ENCODE results near the gene MYLK.

The MYLK gene

DNA sequence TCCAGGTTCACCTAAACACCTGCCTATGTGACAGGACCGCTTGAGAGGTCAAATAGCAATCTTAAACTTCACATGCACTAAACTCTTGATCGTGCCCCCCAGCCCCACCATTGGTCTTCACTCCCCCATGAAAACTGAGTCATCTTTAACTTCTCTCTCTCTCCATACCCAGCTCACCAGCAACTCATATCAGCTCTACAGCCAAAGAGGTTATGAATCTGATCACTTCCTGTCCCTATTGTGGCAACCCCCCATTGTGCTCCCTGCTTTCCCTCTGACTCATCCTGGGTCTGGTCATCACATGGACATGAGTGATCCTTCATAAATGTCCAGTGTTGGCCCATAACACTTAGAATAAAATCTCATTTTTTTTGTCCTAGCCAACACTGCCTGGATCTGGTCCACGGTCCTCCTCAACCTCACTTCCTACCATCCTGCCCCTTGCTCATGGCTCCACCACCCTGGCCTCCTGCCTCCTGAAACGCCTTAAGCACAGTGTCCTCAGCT is 195.8 kb downstream of the MYLK start:
- no peak overlapping the region for H3K9ac ChIP-seq (ENCODE audit: low read depth, low read length)

DNA sequence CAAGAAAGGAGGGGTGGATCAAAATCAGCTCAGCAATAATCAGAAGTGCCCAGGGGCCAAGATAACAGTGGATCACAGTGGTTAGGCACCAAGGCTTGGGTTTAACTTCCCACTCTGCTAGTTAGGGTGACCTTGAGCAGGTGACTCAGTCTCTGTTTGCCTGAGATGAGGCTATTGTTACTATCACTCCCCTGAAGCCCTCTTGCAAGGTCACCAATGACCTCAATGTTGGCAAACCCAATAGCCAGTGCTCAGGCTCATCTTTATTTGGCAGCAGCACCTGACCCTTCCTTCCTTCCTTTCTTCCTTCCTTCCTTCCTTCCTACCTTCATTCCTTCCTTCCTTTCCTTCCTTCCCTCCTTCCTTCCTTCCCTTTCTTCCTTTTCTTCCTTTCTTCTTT is 196.8 kb downstream of the MYLK start:
- Histone ChIP-seq H3K27me3 (ENCODE audit: insufficient read depth, low read length) (no peaks in the 10 kb centered on the region), H3K9ac (ENCODE audit: low read depth, low read length) (no peak overlapping the region), H3K4me3 (ENCODE audit: low read length) (no peak overlapping the region), H3K36me3 (ENCODE audit: insufficient read depth, low read depth, low read length) (no peaks in the 10 kb centered on the region), H3K27ac (ENCODE audit: low read length) (no peak overlapping the region), H3K9me3 (ENCODE audit: insufficient read depth, low read depth, low read length) (no peaks in the 10 kb centered on the region), H3K4me1 (ENCODE audit: insufficient read depth, low read length) (no peaks in the 10 kb centered on the region)

More for the DNA sequence above, 195.8 kb downstream of the MYLK start:
- no peak overlapping the region for H3K4me3 ChIP-seq (ENCODE audit: low read length)
- no peaks in the 10 kb centered on the region for H3K36me3 ChIP-seq (ENCODE audit: insufficient read depth, low read depth, low read length)
- no peaks in the 10 kb centered on the region for H3K27me3 ChIP-seq (ENCODE audit: insufficient read depth, low read length)
- no peaks in the 10 kb centered on the region for H3K9me3 ChIP-seq (ENCODE audit: insufficient read depth, low read depth, low read length)
- no peaks in the 10 kb centered on the region for H3K4me1 ChIP-seq (ENCODE audit: insufficient read depth, low read length)
- H3K27ac ChIP-seq (ENCODE audit: low read length), result no peak overlapping the region

DNA sequence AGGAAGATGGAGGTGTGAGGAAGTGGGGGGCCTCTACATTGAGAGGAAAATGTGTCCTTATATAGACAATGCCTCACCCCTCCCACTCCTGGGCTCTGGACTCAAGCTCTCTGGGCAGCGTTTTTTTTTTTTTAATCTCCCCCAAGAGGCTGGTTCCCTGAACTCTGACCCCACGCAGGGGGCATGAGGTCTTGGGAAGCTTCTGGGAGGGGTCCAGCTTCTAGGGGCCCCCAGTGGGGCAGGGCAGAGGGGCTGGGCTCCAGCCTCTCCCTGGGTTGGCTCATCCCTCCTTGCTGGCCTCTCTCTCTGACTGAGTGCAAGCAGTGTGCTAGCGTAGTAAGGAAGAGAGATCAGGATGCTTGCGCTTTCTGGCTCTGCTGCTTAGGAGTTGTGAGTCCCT is 197.9 kb downstream of the MYLK start:
- Histone ChIP-seq H3K27ac (ENCODE audit: low read length) (no peak overlapping the region), H3K9ac (ENCODE audit: low read depth, low read length) (no peak overlapping the region), H3K4me3 (ENCODE audit: low read length) (no peak overlapping the region), H3K4me1 (ENCODE audit: insufficient read depth, low read length) (no peaks in the 10 kb centered on the region), H3K36me3 (ENCODE audit: insufficient read depth, low read depth, low read length) (no peaks in the 10 kb centered on the region), H3K27me3 (ENCODE audit: insufficient read depth, low read length) (no peaks in the 10 kb centered on the region), H3K9me3 (ENCODE audit: insufficient read depth, low read depth, low read length) (no peaks in the 10 kb centered on the region)

GRCh38 chr3:123685780-123686179 is 198.4 kb downstream of the MYLK start:
- no peak overlapping the region for H3K9ac ChIP-seq (ENCODE audit: low read depth, low read length)
- H3K4me3 ChIP-seq (ENCODE audit: low read length), result no peak overlapping the region
- H3K36me3 ChIP-seq (ENCODE audit: insufficient read depth, low read depth, low read length), result no peaks in the 10 kb centered on the region
- no peaks in the 10 kb centered on the region for H3K9me3 ChIP-seq (ENCODE audit: insufficient read depth, low read depth, low read length)
- H3K27ac ChIP-seq (ENCODE audit: low read length), result no peak overlapping the region
- H3K27me3 ChIP-seq (ENCODE audit: insufficient read depth, low read length), result no peaks in the 10 kb centered on the region
- no peaks in the 10 kb centered on the region for H3K4me1 ChIP-seq (ENCODE audit: insufficient read depth, low read length)

- no peaks in the 10 kb centered on the region for H3K4me1 ChIP-seq (ENCODE audit: insufficient read depth, low read length)
- H3K27me3 ChIP-seq (ENCODE audit: insufficient read depth, low read length), result no peaks in the 10 kb centered on the region
- no peaks in the 10 kb centered on the region for H3K36me3 ChIP-seq (ENCODE audit: insufficient read depth, low read depth, low read length)
- H3K9ac ChIP-seq (ENCODE audit: low read depth, low read length), result no peak overlapping the region
- no peak overlapping the region for H3K27ac ChIP-seq (ENCODE audit: low read length)
- no peaks in the 10 kb centered on the region for H3K9me3 ChIP-seq (ENCODE audit: insufficient read depth, low read depth, low read length)
- H3K4me3 ChIP-seq (ENCODE audit: low read length), result no peak overlapping the region
Measured at GRCh38 chr3:123684636-123685035, 199.5 kb downstream of the MYLK start.

GRCh38 chr3:123684209-123684608 is 199.9 kb downstream of the MYLK start:
- Histone ChIP-seq H3K9me3 (ENCODE audit: insufficient read depth, low read depth, low read length) (no peaks in the 10 kb centered on the region), H3K4me3 (ENCODE audit: low read length) (no peak overlapping the region), H3K4me1 (ENCODE audit: insufficient read depth, low read length) (no peaks in the 10 kb centered on the region), H3K27ac (ENCODE audit: low read length) (no peak overlapping the region), H3K36me3 (ENCODE audit: insufficient read depth, low read depth, low read length) (no peaks in the 10 kb centered on the region), H3K9ac (ENCODE audit: low read depth, low read length) (no peak overlapping the region), H3K27me3 (ENCODE audit: insufficient read depth, low read length) (no peaks in the 10 kb centered on the region)

DNA sequence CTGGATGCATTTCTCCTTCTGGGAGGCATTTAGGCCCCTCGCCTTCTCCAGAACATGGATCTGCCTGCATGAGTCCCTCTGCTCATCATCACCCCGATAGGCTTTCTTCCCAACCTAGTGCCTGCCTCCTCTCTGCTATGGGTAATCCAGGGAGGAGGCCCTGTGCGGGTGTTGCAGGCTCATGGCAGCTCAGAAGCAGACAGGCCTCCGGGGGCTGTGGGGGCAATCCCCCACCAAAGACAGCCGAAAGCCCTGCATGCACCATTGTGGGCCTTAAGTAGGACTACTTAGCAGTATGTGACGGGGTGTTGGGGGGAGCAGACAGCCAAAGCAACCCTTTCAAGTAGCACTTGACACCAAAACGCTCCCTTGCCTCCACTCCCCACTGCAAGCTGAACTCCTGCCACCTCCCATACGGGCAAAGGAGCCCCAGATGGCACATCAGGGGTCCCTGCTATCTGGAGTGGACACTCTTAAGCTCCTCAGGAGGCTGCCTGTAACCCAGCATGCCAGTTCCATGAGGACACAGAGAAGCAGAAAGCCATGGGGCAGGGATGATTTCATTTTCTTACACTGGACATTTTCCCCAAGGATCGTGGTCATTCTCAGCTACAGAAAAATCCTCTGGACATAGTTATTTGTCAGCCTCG is 200.5 kb downstream of the MYLK start:
- Histone ChIP-seq H3K27me3 (ENCODE audit: insufficient read depth, low read length) (no peaks in the 10 kb centered on the region), H3K27ac (ENCODE audit: low read length) (no peak overlapping the region), H3K9ac (ENCODE audit: low read depth, low read length) (no peak overlapping the region), H3K4me3 (ENCODE audit: low read length) (no peak overlapping the region), H3K9me3 (ENCODE audit: insufficient read depth, low read depth, low read length) (no peaks in the 10 kb centered on the region), H3K4me1 (ENCODE audit: insufficient read depth, low read length) (no peaks in the 10 kb centered on the region), H3K36me3 (ENCODE audit: insufficient read depth, low read depth, low read length) (no peaks in the 10 kb centered on the region)

- H3K4me1 ChIP-seq (ENCODE audit: insufficient read depth, low read length), result no peaks in the 10 kb centered on the region
- H3K27me3 ChIP-seq (ENCODE audit: insufficient read depth, low read length), result no peaks in the 10 kb centered on the region
- no peak overlapping the region for H3K9ac ChIP-seq (ENCODE audit: low read depth, low read length)
- H3K4me3 ChIP-seq (ENCODE audit: low read length), result no peak overlapping the region
- no peaks in the 10 kb centered on the region for H3K36me3 ChIP-seq (ENCODE audit: insufficient read depth, low read depth, low read length)
- H3K27ac ChIP-seq (ENCODE audit: low read length), result no peak overlapping the region
- no peaks in the 10 kb centered on the region for H3K9me3 ChIP-seq (ENCODE audit: insufficient read depth, low read depth, low read length)
Measured at GRCh38 chr3:123682781-123683504, 201.2 kb downstream of the MYLK start.

DNA sequence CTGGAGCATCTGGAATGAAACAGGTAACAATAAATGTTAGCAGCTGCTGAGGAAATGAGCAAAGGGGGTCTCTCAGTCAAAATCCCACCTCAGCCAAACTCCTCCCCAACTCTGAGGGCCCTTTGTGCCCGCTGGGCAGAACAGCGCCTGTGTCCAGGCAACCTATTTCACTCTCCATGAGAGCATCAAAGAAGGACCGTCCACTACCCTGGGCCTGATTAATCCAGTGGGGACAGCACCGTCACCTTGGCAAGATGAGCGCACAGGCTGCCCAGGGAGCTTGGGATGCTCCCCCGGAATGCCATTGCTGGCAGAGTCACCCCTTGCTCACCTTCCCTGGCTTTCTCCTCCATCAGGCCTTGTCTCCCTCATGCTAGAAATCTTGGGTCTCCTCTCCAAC is 201.8 kb downstream of the MYLK start:
- H3K9ac ChIP-seq (ENCODE audit: low read depth, low read length), result no peak overlapping the region
- no peaks in the 10 kb centered on the region for H3K36me3 ChIP-seq (ENCODE audit: insufficient read depth, low read depth, low read length)
- no peak overlapping the region for H3K4me3 ChIP-seq (ENCODE audit: low read length)
- no peaks in the 10 kb centered on the region for H3K4me1 ChIP-seq (ENCODE audit: insufficient read depth, low read length)
- H3K27me3 ChIP-seq (ENCODE audit: insufficient read depth, low read length), result no peaks in the 10 kb centered on the region
- H3K9me3 ChIP-seq (ENCODE audit: insufficient read depth, low read depth, low read length), result no peaks in the 10 kb centered on the region
- no peak overlapping the region for H3K27ac ChIP-seq (ENCODE audit: low read length)

GRCh38 chr3:123679712-123680386 is 204.3 kb downstream of the MYLK start:
- no peaks in the 10 kb centered on the region for H3K4me1 ChIP-seq (ENCODE audit: insufficient read depth, low read length)
- H3K27ac ChIP-seq (ENCODE audit: low read length), result no peak overlapping the region
- H3K9me3 ChIP-seq (ENCODE audit: insufficient read depth, low read depth, low read length), result no peaks in the 10 kb centered on the region
- H3K27me3 ChIP-seq (ENCODE audit: insufficient read depth, low read length), result no peaks in the 10 kb centered on the region
- H3K36me3 ChIP-seq (ENCODE audit: insufficient read depth, low read depth, low read length), result no peaks in the 10 kb centered on the region
- no peak overlapping the region for H3K4me3 ChIP-seq (ENCODE audit: low read length)
- no peak overlapping the region for H3K9ac ChIP-seq (ENCODE audit: low read depth, low read length)

DNA sequence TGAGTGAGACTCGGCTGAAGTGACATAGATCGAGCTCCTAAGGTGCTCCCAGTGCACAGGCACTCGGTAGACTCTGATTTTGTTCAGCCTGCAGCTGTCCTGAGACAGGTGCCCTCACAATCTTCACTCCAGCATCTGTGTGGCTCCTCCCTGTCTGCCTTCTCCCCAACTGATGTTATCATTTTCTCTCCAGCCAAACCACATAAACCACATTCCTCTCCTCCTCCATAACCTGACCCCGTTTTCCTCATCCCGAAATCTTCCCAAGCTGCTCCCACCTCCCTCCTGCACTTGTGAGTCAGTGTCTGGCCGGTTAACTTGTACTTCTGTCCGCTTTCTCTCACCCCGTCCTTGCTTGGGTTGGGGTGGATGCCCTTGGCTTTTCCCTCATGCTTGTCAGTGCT is 206.0 kb downstream of the MYLK start:
- Histone ChIP-seq H3K4me1 (ENCODE audit: insufficient read depth, low read length) (no peaks in the 10 kb centered on the region), H3K4me3 (ENCODE audit: low read length) (no peak overlapping the region), H3K36me3 (ENCODE audit: insufficient read depth, low read depth, low read length) (no peaks in the 10 kb centered on the region), H3K9me3 (ENCODE audit: insufficient read depth, low read depth, low read length) (no peaks in the 10 kb centered on the region), H3K27me3 (ENCODE audit: insufficient read depth, low read length) (no peaks in the 10 kb centered on the region), H3K27ac (ENCODE audit: low read length) (no peak overlapping the region), H3K9ac (ENCODE audit: low read depth, low read length) (no peak overlapping the region)

Data from iPS-20b (cell line).